Vagina (tissue), 2 donors: ENCODE measurements around the gene DLG5.

Experiments
- POLR2A ChIP-seq, 2 donors: fragments of 450-650 bp; IDR thresholded peaks; one replicate each; pipeline ENCODE4 v1.6.1; 2017; ENCODE audit warnings: antibody characterized with exemption in 2 of 2, mild to moderate bottlenecking in 2 of 2, moderate library complexity in 2 of 2
- TF ChIP-seq, protein P1 (sequence below), 3 experiments: fragments of 450-650 bp in 2 of 3; fragments of 200-600 bp in 1 of 3; sonication (generic) in 1 of 3; IDR thresholded peaks; one replicate each; pipeline ENCODE4 v1.5.1; 2017 to 2019; ENCODE audit warnings: antibody characterized with exemption in 3 of 3, mild to moderate bottlenecking in 2 of 3, moderate library complexity in 2 of 3

DNA sequence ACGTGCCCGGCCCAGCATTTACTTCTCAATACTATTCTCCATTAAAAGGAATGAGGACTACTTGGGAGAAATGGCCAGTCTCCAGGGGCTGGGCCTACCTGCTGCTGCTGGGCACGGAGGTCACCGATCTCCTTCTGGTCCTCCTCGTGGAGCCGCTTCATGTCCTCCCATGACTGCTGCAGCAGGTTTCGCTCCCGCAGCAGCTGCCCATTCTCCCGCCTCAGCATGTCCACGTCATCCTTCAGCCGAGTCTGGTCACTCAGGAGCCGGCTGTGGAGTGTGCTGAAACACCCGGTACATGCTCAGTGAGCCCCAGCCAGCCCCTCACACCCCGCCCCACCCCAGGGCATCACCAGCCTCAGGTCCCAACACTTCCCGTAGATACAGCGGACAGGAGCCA is 73.3 kb downstream of the DLG5 start:
- TF ChIP-seq, protein P1, sequence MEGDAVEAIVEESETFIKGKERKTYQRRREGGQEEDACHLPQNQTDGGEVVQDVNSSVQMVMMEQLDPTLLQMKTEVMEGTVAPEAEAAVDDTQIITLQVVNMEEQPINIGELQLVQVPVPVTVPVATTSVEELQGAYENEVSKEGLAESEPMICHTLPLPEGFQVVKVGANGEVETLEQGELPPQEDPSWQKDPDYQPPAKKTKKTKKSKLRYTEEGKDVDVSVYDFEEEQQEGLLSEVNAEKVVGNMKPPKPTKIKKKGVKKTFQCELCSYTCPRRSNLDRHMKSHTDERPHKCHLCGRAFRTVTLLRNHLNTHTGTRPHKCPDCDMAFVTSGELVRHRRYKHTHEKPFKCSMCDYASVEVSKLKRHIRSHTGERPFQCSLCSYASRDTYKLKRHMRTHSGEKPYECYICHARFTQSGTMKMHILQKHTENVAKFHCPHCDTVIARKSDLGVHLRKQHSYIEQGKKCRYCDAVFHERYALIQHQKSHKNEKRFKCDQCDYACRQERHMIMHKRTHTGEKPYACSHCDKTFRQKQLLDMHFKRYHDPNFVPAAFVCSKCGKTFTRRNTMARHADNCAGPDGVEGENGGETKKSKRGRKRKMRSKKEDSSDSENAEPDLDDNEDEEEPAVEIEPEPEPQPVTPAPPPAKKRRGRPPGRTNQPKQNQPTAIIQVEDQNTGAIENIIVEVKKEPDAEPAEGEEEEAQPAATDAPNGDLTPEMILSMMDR (IDR thresholded peaks at IDR 0.05): no peak
- TF ChIP-seq POLR2A (IDR thresholded peaks at IDR 0.05): no peak
